NCI-H2227 treated with DMSO at 0.1 percent for 48 hours (cell line): ENCODE results near the gene DCAF16.
"Not testable (repeated sequence)": the region's sequence is repeated elsewhere in the genome, so short reads cannot be mapped to it uniquely, and the experiment has no call there.

Experiments used
- DNase-seq: peaks from one replicate; lab custom pipeline; 2025; lab: John Stamatoyannopoulos, UW

The DCAF16 gene

DNA sequence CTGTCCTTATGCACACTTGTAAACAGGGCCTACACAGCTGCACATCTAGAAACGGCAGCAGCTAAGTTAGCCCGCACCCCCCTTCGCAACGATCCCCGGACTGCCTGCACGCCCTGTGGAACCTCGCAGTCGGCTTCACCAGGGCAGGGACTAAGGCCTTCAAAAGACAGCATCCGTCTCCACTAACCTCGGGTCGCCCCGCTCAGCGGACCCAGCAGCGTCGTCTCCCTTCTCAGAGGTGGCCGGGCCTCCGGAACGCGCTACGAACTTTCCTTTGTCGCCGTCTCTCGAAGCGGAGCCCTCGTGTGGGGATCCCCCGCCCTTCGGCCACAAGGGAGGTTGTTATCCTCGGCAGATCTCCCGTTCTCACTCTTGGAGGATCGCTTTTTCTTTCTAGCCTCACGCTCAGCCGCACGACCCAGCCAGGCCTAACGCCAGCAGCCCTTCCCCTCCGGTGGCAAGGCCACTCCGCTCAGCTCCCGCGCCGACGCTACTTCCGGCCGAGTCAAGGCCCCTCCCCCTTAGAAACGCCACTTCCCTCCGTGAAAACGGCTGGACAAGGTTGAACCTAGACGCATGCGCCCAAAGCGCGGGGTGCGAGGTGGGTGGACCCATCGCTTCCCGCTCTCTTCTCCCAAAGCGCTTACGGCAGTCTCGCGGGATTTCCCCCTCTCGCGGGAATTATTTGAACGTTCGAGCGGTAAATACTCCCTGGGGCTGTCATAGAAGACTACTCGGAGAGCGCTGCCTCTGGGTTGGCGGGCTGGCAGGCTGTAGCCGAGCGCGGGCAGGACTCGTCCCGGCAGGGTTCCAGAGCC is at the start of gene DCAF16, which contains the start of gene NCAPG:
DCAF16 (minus strand) TSS at position 498 of the 818 bp plus-strand sequence. CDS start 6,616 bp downstream, outside the sequence.
NCAPG (plus strand) TSS at position 720 of the 818 bp plus-strand sequence. CDS start 99 bp downstream, outside the sequence.
- peak; percentile 95 for DNase-seq

- no peak for DNase-seq
Measured at GRCh38 chr4:17859793-17860406, 49.3 kb upstream of the DCAF16 start.

GRCh38 chr4:17854036-17854435 is 43.5 kb upstream of the DCAF16 start:
- no peak for DNase-seq

DNA sequence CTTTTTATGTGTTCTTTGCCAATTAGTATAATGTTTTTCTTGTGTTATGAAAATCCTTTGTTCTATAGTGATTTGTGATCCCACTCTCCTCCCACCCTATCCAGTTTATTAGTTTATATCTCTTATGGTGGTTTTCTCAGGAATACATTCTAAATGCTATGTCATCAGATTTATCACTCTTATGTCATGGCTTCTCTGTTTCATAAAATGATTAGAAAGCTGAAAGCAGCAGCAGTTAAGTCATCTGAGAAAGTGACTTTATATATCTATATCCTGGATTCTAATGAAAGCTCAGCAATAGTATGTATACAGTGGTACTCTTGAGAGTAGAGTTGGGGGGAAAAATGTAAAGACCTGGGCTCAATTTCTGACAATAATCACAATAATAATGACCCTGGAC is 41.4 kb upstream of the DCAF16 start:
- DNase-seq = no peak

DNA sequence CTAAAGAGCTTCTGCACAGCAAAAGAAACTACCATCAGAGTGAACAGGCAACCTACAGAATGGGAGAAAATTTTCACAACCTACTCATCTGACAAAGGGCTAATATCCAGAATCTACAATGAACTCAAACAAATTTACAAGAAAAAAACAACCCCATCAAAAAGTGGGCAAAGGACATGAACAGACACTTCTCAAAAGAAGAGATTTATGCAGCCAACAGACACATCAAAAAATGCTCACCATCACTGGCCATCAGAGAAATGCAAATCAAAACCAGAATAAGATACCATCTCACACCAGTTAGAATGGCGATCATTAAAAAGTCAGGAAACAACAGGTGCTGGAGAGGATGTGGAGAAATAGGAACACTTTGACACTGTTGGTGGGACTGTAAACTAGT is 39.7 kb upstream of the DCAF16 start:
- not testable (repeated sequence) for DNase-seq

DNA sequence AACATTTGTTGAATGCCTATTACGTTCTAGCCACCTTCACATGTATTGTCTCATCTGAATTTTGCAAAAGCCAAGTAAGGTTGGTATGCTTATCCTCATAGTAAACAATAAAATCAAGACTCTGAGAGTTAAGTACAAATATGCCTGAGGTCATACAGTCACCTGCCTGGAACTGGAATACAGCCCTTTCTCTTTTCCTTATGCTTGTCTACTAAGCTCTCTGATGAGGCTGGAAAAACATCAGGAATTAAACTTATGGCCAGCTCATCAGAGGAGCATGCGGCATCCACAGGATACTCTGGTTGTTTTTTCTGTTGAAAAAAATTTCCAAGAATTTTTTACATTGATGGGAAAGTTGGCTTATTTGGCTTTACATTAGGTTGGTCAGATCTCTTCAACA is 35.7 kb upstream of the DCAF16 start:
- DNase-seq = no peak

GRCh38 chr4:17823871-17824669 is 13.5 kb upstream of the DCAF16 start:
- no peak for DNase-seq

DNA sequence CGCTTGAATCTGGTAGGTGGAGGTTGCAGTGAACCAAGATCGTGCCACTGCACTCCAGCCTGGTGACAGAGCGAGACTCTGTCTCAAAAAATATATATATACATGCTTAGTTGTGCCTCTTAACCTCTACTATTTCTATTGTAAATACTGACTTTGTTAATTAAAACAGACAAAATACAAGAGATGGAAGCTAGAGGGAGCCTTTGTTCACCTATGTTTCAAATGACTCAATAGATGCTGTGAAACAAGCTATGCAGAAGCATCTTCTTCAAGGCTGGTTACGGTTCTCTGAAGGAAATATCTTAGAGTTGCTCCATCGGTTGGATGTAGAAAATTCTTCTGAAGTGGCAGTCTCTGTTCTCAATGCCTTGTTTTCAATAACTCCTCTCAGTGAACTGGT is 6.5 kb upstream of the DCAF16 start:
- DNase-seq = peak; percentile 32

DNA sequence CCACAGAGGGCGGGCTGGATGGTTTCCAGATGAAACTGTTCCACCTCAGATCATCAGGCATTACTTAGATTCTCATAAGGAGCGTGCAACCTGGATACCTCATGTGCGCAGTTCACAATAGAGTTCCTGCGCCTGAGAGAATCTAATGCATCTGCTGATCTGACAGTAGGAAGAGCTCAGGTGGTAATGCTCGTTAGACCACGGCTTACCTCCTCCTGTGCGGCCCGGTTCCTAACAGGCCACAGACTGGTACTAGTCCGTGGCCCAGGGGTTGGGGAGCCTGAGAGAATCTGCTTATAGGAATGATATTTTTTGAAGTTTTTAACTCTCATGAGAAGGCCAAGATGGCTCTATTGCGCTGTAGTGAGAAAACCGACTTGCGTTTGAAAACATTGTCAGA is 5.6 kb upstream of the DCAF16 start:
- DNase-seq = no peak

DNA sequence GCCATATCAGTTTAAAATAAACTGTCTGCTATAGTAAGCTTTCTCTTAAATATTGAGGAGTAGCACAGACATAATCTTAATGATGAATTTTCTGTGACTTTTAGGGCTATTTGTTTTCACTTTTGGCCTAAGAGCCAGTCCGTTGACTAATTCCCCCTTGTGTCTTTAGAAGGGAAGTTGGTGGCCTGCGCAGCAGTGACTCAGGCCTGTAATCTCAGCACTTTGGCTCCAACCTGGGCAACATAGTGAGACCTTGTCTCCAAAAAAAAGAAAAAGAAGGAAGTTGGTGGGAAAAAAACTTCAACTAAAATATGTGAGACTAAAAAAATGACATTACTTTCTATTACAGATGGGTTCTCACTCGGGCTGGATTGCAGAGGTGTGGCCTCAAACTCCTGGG is 3.6 kb upstream of the DCAF16 start:
- no peak for DNase-seq

- no peak for DNase-seq
Measured at GRCh38 chr4:17812801-17813200, 2.2 kb upstream of the DCAF16 start.

DNA sequence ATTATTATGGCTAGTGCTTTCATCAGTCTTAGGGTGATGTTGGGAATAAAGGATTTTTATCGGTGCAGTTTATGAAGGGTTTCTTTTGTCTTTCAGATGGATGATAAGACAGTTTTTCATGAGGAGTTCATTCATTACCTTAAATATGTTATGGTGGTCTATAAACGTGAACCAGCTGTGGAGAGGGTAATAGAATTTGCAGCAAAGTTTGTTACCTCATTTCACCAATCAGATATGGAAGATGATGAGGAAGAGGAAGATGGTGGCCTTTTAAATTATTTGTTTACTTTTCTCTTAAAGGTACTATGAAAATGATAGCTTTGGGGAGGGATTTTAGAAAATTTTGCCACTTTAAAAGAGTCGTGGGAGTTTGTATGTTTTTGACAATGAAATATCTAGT is 1.6 kb upstream of the DCAF16 start:
- no peak for DNase-seq

- peak; percentile 19 for DNase-seq
Measured at GRCh38 chr4:17811078-17811603, 584 bp upstream of the DCAF16 start.

DNA sequence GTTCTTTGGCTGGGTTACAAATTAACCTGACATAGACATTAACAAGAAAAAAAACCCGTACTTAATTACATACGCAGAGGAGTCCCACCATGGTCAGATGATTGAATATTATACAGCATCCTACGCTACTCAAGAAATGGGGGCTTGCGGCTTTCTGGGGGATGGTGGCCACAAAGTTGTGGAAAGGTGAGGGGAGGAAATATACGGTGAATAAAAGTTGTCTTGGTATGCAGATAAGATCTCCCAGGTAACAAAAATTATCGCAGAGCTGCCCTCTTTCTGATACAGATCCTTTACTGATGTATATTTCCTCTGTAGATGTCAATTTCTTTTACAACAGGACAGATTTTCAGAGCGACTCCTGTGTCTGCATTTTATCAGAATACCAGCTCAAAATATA is 890 bp downstream of the DCAF16 start:
- DNase-seq = no peak

DNA sequence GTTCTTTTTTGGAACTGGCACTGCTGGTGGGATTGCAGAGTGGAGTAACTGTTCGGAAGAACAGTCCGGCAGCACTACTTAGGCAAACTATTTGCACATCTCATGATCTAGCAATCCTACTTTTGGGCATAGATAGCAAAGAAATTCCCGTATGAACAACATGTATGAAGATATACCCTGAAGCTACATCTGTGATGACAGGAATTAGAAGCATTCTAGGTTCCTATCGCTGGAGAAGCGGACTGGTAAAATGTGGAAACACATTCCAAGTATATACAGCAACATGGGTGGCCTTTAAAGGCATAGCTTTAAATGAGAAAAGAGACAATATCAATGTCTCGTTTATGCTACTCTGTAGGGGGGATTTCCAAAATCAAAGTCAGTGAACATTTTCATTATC is 3.1 kb downstream of the DCAF16 start:
- DNase-seq = no peak

- DNase-seq = no peak
Measured at GRCh38 chr4:17805580-17806155, 4.9 kb downstream of the DCAF16 start.

DNA sequence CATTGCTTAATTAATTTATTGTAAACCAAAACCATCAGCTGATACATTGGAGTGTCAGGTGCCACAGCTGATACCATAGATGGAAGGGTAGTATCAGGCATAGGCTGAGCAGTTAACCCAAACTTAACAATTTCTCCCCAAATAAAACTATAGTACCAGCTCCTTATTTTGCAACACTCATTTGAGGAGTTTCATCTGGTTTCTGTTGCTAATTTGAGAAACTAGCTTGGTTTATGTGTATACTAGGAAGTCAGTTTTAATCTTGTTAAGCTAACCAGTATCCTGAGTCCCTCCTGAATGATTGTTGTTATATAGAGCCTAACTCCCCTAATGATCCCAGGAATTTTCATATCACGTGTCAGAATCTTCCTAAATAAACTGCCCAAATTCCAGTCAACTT is 12.7 kb downstream of the DCAF16 start:
- DNase-seq = no peak

- no peak for DNase-seq
Measured at GRCh38 chr4:17794730-17795129, 15.8 kb downstream of the DCAF16 start.

GRCh38 chr4:17788956-17789355 is 21.6 kb downstream of the DCAF16 start:
- no peak for DNase-seq

- DNase-seq = no peak
Measured at GRCh38 chr4:17787315-17787714, 23.2 kb downstream of the DCAF16 start.

GRCh38 chr4:17786567-17786966 is 24.0 kb downstream of the DCAF16 start:
- DNase-seq = no peak

DNA sequence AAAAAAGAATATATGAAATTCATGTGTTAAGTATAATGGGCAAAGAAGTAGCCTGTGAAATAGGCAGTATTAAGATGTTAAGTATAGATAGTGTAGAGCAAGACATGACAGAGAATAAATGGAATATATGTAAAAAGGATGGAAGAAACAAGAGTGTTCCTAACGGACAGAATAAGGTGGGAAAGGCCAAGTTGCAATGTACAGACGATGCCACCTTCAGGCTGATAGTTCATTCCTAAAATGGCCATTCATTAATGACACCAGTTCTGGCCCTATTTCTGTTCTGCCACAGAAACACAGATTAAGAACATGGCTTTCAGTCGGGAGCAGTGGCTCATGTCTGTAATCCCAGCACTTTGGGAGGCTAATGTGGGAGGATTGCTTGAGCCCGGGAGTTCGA is 24.7 kb downstream of the DCAF16 start:
- no peak for DNase-seq
